Endometrium (tissue), 2 donors: ENCODE measurements around the gene LMF1.

Experiments used
- FAIRE-seq: peaks from 2 replicates; lab custom pipeline; 2012; peaks lifted over from hg19 to GRCh38; lab: Jason Lieb, UNC
- donor health status: control.
- donor health status: control.

Gene LMF1

GRCh38 chr16:911604-912321, 59.0 kb downstream of the LMF1 start:
- no peak for FAIRE-seq

GRCh38 chr16:911101-911500, 59.7 kb downstream of the LMF1 start:
- FAIRE-seq = no peak

GRCh38 chr16:910181-910580, 60.6 kb downstream of the LMF1 start:
- no peak for FAIRE-seq

- FAIRE-seq = no peak
Observed at GRCh38 chr16:909281-910000, 61.3 kb downstream of the LMF1 start.

- no peak for FAIRE-seq
Observed at GRCh38 chr16:908526-909155, 62.1 kb downstream of the LMF1 start.

GRCh38 chr16:907842-908241, 62.9 kb downstream of the LMF1 start:
- no peak for FAIRE-seq

- no peak for FAIRE-seq
Observed at GRCh38 chr16:907361-907760, 63.4 kb downstream of the LMF1 start.

GRCh38 chr16:906296-906695, 64.5 kb downstream of the LMF1 start:
- no peak for FAIRE-seq

GRCh38 chr16:901715-902601, 68.8 kb downstream of the LMF1 start:
- no peak for FAIRE-seq

GRCh38 chr16:901149-901548, 69.6 kb downstream of the LMF1 start:
- no peak for FAIRE-seq

GRCh38 chr16:900211-900610, 70.6 kb downstream of the LMF1 start:
- FAIRE-seq = no peak

- FAIRE-seq = no peak
Observed at GRCh38 chr16:899683-900060, 71.1 kb downstream of the LMF1 start.

- no peak for FAIRE-seq
Observed at GRCh38 chr16:898761-899682, 71.8 kb downstream of the LMF1 start.

GRCh38 chr16:898216-898615, 72.6 kb downstream of the LMF1 start:
- no peak for FAIRE-seq

- no peak for FAIRE-seq
Observed at GRCh38 chr16:897701-898100, 73.1 kb downstream of the LMF1 start.

- FAIRE-seq = no peak
Observed at GRCh38 chr16:897200-897543, 73.6 kb downstream of the LMF1 start.

GRCh38 chr16:896261-897199, 74.3 kb downstream of the LMF1 start:
- FAIRE-seq = no peak

GRCh38 chr16:895371-895770, 75.4 kb downstream of the LMF1 start:
- FAIRE-seq = no peak

GRCh38 chr16:894841-895240, 75.9 kb downstream of the LMF1 start:
- no peak for FAIRE-seq

GRCh38 chr16:894136-894535, 76.6 kb downstream of the LMF1 start:
- FAIRE-seq = no peak
